Fibroblast of the aortic adventitia (primary cell): ENCODE measurements around the gene THEM5. TPM values are rescaled to one million over a fixed set of nuclear protein-coding genes. Genes with fewer than 3 reads are reported as not detected.

ENCODE experiments used
- DNase-seq: peaks from one replicate; pipeline ENCODE4 v3.0.0-alpha.2; 2010; ENCODE audit warnings: low read depth
- H3K4me3 ChIP-seq: 2 replicates; pipeline ENCODE4 v1.5.1; 2011; ENCODE audit warnings: low read depth, mild to moderate bottlenecking, control low read depth, low read length, moderate library complexity
- CTCF ChIP-seq: IDR thresholded peaks from 2 replicates; pipeline ENCODE4 v1.5.1; 2011; ENCODE audit warnings: mild to moderate bottlenecking, low read length, control low read depth, inconsistent platforms; ENCODE audit not compliant: insufficient read depth
- total RNA-seq: library from RNA; depleted of rRNA; stranded (reverse); fragments of >200 nt; gene quantifications from 2 replicates; pipeline ENCODE4 v1.2.3, GENCODE V29; 2012; ENCODE audit warnings: low replicate concordance

Gene THEM5
- total RNA-seq, 1 donor: not detected

GRCh38 chr1:151809290-151809984, 44.1 kb downstream of the THEM5 start:
- no peak for TF ChIP-seq CTCF
- H3K4me3 ChIP-seq: no peak overlapping the region
- DNase-seq: no peak

GRCh38 chr1:151807766-151808165, 45.7 kb downstream of the THEM5 start:
- DNase-seq: no peak
- H3K4me3 ChIP-seq: no peak overlapping the region
- no peak for TF ChIP-seq CTCF

DNA sequence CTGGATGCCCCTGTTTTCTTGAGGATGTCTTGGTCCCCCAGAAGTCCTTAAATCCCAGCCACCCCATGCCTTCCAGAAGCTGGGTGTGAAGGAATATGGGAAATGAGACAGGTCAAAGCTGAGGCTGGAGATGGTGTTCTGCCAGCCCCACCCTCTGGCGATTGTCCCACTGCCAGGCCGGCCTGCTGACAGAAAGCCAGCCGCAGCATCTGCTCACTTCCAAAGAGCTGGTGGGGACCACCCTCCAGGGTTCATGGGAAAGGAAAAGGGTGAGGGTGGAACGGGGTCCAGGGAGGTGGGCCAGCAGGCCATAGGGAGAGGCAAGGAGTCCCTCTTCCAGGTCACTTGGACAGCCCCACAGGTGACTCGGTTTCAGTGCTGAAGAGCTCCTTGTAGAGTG, 46.4 kb downstream of the THEM5 start:
- TF ChIP-seq CTCF: no peak
- no peak for DNase-seq
- no peak overlapping the region for H3K4me3 ChIP-seq

DNA sequence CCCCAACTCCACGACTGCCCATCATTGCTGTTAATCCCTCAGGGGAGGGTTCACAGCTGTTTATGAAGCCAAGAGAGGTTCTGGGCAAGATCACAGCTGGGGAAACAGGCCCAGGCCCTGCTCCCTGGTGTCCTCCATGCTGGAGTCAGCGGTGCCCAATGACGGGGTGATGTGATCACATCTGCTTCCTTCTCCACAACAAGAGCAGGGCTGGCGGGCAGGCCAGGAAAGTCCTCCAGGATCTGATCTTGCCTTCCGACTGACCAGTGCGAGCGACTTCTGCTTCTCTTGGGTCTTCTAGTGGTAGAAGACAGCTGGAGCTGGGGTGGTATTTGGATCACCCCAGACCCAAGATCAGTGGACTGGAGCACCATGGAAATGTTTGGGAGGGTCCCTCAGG, 47.3 kb downstream of the THEM5 start:
- H3K4me3 ChIP-seq: no peak overlapping the region
- no peak for TF ChIP-seq CTCF
- no peak for DNase-seq

- TF ChIP-seq CTCF: no peak
- no peak for DNase-seq
- no peak within 1 kb of the TSS for H3K4me3 ChIP-seq
Observed at GRCh38 chr1:151805066-151805820, 48.3 kb downstream of the THEM5 start, which contains the start of gene LINGO4. Gene LINGO4 (minus strand): TSS chr1:151805419. CDS start chr1:151802704, 2,715 bp downstream.

- no peak for TF ChIP-seq CTCF
- no peak for DNase-seq
- no peak overlapping the region for H3K4me3 ChIP-seq
Observed at GRCh38 chr1:151803915-151804314, 49.6 kb downstream of the THEM5 start.

- H3K4me3 ChIP-seq: no peak overlapping the region
- no peak for TF ChIP-seq CTCF
- no peak for DNase-seq
Observed at GRCh38 chr1:151803164-151803563, 50.3 kb downstream of the THEM5 start.
